Effector memory CD8-positive, alpha-beta T cell (primary cell): ENCODE measurements around the gene PDK1.
"Not testable (repeated sequence)": the region's sequence is repeated elsewhere in the genome, so short reads cannot be mapped to it uniquely, and the experiment has no call there.

ENCODE experiments used
- ATAC-seq: fragments of 150-1000 bp; cut with Tn5 transposase; replicated peaks from 2 replicates; pipeline ENCODE4 v1.10.0; 2021; ENCODE audit warnings: mild to moderate bottlenecking, moderate library complexity
- DNase-seq, 3 experiments: peaks; one replicate each; pipeline ENCODE4 v3.0.0; 2021
- H3K27ac Mint-ChIP-seq, 2 donors: one replicate each; pipeline ENCODE4 v1.8.0; 2022; ENCODE audit warnings: mild to moderate bottlenecking in 2 of 2, mixed read lengths in 2 of 2, moderate library complexity in 2 of 2
- H3K27me3 Mint-ChIP-seq, 2 donors: one replicate each; pipeline ENCODE4 v1.8.0; 2022; ENCODE audit warnings: mixed read lengths in 2 of 2
- H3K36me3 Mint-ChIP-seq: one replicate; pipeline ENCODE4 v1.8.0; 2022; ENCODE audit warnings: mild to moderate bottlenecking, moderate library complexity, mixed read lengths; ENCODE audit not compliant: insufficient read depth
- H3K4me1 Mint-ChIP-seq, 2 donors: one replicate each; pipeline ENCODE4 v1.8.0; 2022; ENCODE audit warnings: low read depth in 2 of 2, mixed read lengths in 2 of 2
- H3K4me3 Mint-ChIP-seq, 2 donors: one replicate each; pipeline ENCODE4 v1.8.0; 2022; ENCODE audit warnings: mild to moderate bottlenecking in 2 of 2, mixed read lengths in 2 of 2, moderate library complexity in 2 of 2
- H3K9me3 Mint-ChIP-seq, 2 donors: one replicate each; pipeline ENCODE4 v1.8.0; 2022; ENCODE audit warnings: mixed read lengths in 2 of 2

The PDK1 gene

GRCh38 chr2:172588931-172589330, 33.0 kb downstream of the PDK1 start:
- Mint-ChIP-seq H3K36me3 (peaks cover 17% of the 10 kb centered on the region), H3K27me3 (no peaks in the 10 kb centered on the region), H3K9me3 (no peaks in the 10 kb centered on the region), H3K27ac (no peak overlapping the region), H3K4me1 (peaks cover 15 to 19% of the 10 kb centered on the region in 2 donors), H3K4me3 (no peak overlapping the region)
- no peak for ATAC-seq
- DNase-seq = no peak

- ATAC-seq, H3K4me3 Mint-ChIP-seq, DNase-seq, H3K27ac Mint-ChIP-seq, H3K9me3 Mint-ChIP-seq, H3K27me3 Mint-ChIP-seq: not testable (repeated sequence)
- H3K36me3 Mint-ChIP-seq = peaks cover 28% of the 10 kb centered on the region
- H3K4me1 Mint-ChIP-seq = peaks cover 12 to 14% of the 10 kb centered on the region in 2 donors
These were observed 35.5 kb downstream of the PDK1 start for GRCh38 chr2:172591386-172591785.

- H3K4me3 Mint-ChIP-seq, H3K4me1 Mint-ChIP-seq, H3K27me3 Mint-ChIP-seq, DNase-seq, H3K27ac Mint-ChIP-seq, ATAC-seq, H3K9me3 Mint-ChIP-seq: not testable (repeated sequence)
- peaks cover 33% of the 10 kb centered on the region for H3K36me3 Mint-ChIP-seq
These were observed 36.3 kb downstream of the PDK1 start for GRCh38 chr2:172592190-172592589.

GRCh38 chr2:172596776-172597175, 40.9 kb downstream of the PDK1 start:
- ATAC-seq = no peak
- H3K9me3 Mint-ChIP-seq = no peaks in the 10 kb centered on the region

GRCh38 chr2:172597176-172597842, 41.4 kb downstream of the PDK1 start:
- H3K27me3 Mint-ChIP-seq = no peaks in the 10 kb centered on the region
- no peaks in the 10 kb centered on the region for H3K9me3 Mint-ChIP-seq
- H3K4me3 Mint-ChIP-seq = no peak overlapping the region
- no peak for DNase-seq
- no peak overlapping the region for H3K27ac Mint-ChIP-seq
- H3K4me1 Mint-ChIP-seq = no peaks in the 10 kb centered on the region
- no peak for ATAC-seq
- peaks cover 37% of the 10 kb centered on the region for H3K36me3 Mint-ChIP-seq

More at GRCh38 chr2:172596776-172597175, 40.9 kb downstream of the PDK1 start:
- Mint-ChIP-seq H3K27me3 (no peaks in the 10 kb centered on the region), H3K4me1 (no peaks in the 10 kb centered on the region), H3K27ac (no peak overlapping the region), H3K4me3 (no peak overlapping the region), H3K36me3 (peaks cover 37% of the 10 kb centered on the region)
- no peak for DNase-seq

- H3K36me3 Mint-ChIP-seq = peaks cover 32% of the 10 kb centered on the region
- DNase-seq (no peak), ATAC-seq (no peak)
- no peak overlapping the region for H3K27ac Mint-ChIP-seq
- no peaks in the 10 kb centered on the region for H3K27me3 Mint-ChIP-seq
- no peak overlapping the region for H3K4me3 Mint-ChIP-seq
- H3K9me3 Mint-ChIP-seq = no peaks in the 10 kb centered on the region
- H3K4me1 Mint-ChIP-seq = no peaks in the 10 kb centered on the region
These were observed 44.1 kb downstream of the PDK1 start for GRCh38 chr2:172599947-172600346.

- Mint-ChIP-seq H3K9me3 (no peaks in the 10 kb centered on the region), H3K4me1 (no peaks in the 10 kb centered on the region), H3K4me3 (no peak overlapping the region), H3K27ac (no peak overlapping the region), H3K36me3 (peaks cover 28% of the 10 kb centered on the region), H3K27me3 (no peaks in the 10 kb centered on the region)
- no peak for ATAC-seq
- DNase-seq = no peak
These were observed 44.7 kb downstream of the PDK1 start for GRCh38 chr2:172600557-172601008.

- H3K27me3 Mint-ChIP-seq = no peaks in the 10 kb centered on the region
- DNase-seq = no peak
- no peak overlapping the region for H3K27ac Mint-ChIP-seq
- no peaks in the 10 kb centered on the region for H3K4me1 Mint-ChIP-seq
- no peak overlapping the region for H3K4me3 Mint-ChIP-seq
- peaks cover 18% of the 10 kb centered on the region for H3K36me3 Mint-ChIP-seq
- ATAC-seq = no peak
- no peaks in the 10 kb centered on the region for H3K9me3 Mint-ChIP-seq
These were observed 50.4 kb downstream of the PDK1 start for GRCh38 chr2:172606285-172606684.

GRCh38 chr2:172607379-172607928, 51.6 kb downstream of the PDK1 start:
- no peak for DNase-seq
- Mint-ChIP-seq H3K27ac (no peak overlapping the region), H3K36me3 (peaks cover 21% of the 10 kb centered on the region), H3K9me3 (no peaks in the 10 kb centered on the region), H3K4me3 (no peak overlapping the region), H3K4me1 (no peaks in the 10 kb centered on the region), H3K27me3 (no peaks in the 10 kb centered on the region)
- ATAC-seq = no peak

- DNase-seq (no peak), ATAC-seq (no peak)
- Mint-ChIP-seq H3K9me3 (no peaks in the 10 kb centered on the region), H3K27ac (no peak overlapping the region), H3K4me1 (no peaks in the 10 kb centered on the region), H3K4me3 (no peak overlapping the region), H3K27me3 (no peaks in the 10 kb centered on the region), H3K36me3 (peaks cover 19% of the 10 kb centered on the region)
These were observed 53.6 kb downstream of the PDK1 start for GRCh38 chr2:172609488-172609887.

- no peaks in the 10 kb centered on the region for H3K4me1 Mint-ChIP-seq
These were observed 56.2 kb downstream of the PDK1 start for GRCh38 chr2:172612051-172612450.

GRCh38 chr2:172613040-172613439, 57.1 kb downstream of the PDK1 start:
- H3K36me3 Mint-ChIP-seq = peaks cover 15% of the 10 kb centered on the region

More at GRCh38 chr2:172612051-172612450, 56.2 kb downstream of the PDK1 start:
- ATAC-seq (no peak), DNase-seq (no peak)
- Mint-ChIP-seq H3K27ac (no peak overlapping the region), H3K27me3 (no peaks in the 10 kb centered on the region), H3K9me3 (no peaks in the 10 kb centered on the region), H3K36me3 (peaks cover 15% of the 10 kb centered on the region), H3K4me3 (no peak overlapping the region)

GRCh38 chr2:172613615-172614231, 57.8 kb downstream of the PDK1 start:
- Mint-ChIP-seq H3K9me3 (no peaks in the 10 kb centered on the region), H3K4me1 (no peaks in the 10 kb centered on the region), H3K4me3 (no peak overlapping the region), H3K27ac (no peak overlapping the region), H3K27me3 (no peaks in the 10 kb centered on the region), H3K36me3 (peaks cover 15% of the 10 kb centered on the region)
- DNase-seq = no peak
- no peak for ATAC-seq

More at GRCh38 chr2:172613040-172613439, 57.1 kb downstream of the PDK1 start:
- no peak overlapping the region for H3K27ac Mint-ChIP-seq
- H3K4me1 Mint-ChIP-seq = no peaks in the 10 kb centered on the region
- H3K4me3 Mint-ChIP-seq = no peak overlapping the region
- H3K27me3 Mint-ChIP-seq = no peaks in the 10 kb centered on the region
- no peak for DNase-seq
- no peaks in the 10 kb centered on the region for H3K9me3 Mint-ChIP-seq
- ATAC-seq = no peak

- DNase-seq = no peak
- no peak overlapping the region for H3K27ac Mint-ChIP-seq
- H3K9me3 Mint-ChIP-seq = no peaks in the 10 kb centered on the region
- ATAC-seq = no peak
- H3K4me3 Mint-ChIP-seq = no peak overlapping the region
- H3K4me1 Mint-ChIP-seq = no peaks in the 10 kb centered on the region
- H3K27me3 Mint-ChIP-seq = no peaks in the 10 kb centered on the region
- peaks cover 12% of the 10 kb centered on the region for H3K36me3 Mint-ChIP-seq
These were observed 59.0 kb downstream of the PDK1 start for GRCh38 chr2:172614932-172615331.
